GM12878 (cell line): Measurements from ENCODE around the gene KRT28. TPM values are rescaled to one million over a fixed set of nuclear protein-coding genes. Genes with fewer than 3 reads are reported as not detected.

Source experiments
- ATAC-seq: fragments of 200-7000 bp; cut with Tn5 transposase; 3 replicates; pipeline ENCODE4 v1.9.1; 2020; ENCODE audit warnings: mild to moderate bottlenecking, moderate library complexity
- BruUV-seq: library from RNA; stranded (reverse); fragments of 400-500 nt; replicated peaks from 2 replicates; lab custom pipeline; 2021; lab: Mats Ljungman, UMichigan
- CTCF ChIA-PET: fragments of 300-600 bp; sonication (Branson Sonifier 250); formaldehyde crosslinking; extraction: SDS; loops from one replicate; lab custom pipeline; 2021; ENCODE audit warnings: inconsistent platforms; lab: Yijun Ruan, JAX
- POLR2A ChIA-PET: fragments of 350-600 bp; formaldehyde crosslinking; extraction: SDS; loops from one replicate; lab custom pipeline; 2021; ENCODE audit warnings: inconsistent platforms; lab: Charles Lee
- RAD21 ChIA-PET: fragments of 300-600 bp; sonication (Branson Sonifier 250); formaldehyde crosslinking; loops from one replicate; lab custom pipeline; 2023; ENCODE audit warnings: antibody characterized with exemption; ENCODE audit not compliant: unreplicated experiment; lab: Charles Lee
- SMC1A ChIA-PET: fragments of 300-600 bp; sonication (Branson Sonifier 250); formaldehyde crosslinking; loops from one replicate; lab custom pipeline; 2023; ENCODE audit not compliant: unreplicated experiment, uncharacterized antibody; lab: Charles Lee
- DNase-seq: peaks from one replicate; pipeline ENCODE4 v3.0.0-alpha.2; 2011; ENCODE audit warnings: low read depth, low spot score
- FAIRE-seq: peaks from 3 replicates; lab custom pipeline; 2011; peaks lifted over from hg19 to GRCh38; lab: Jason Lieb, UNC
- H2AFZ ChIP-seq: 2 replicates; pipeline ENCODE4 v1.6.0; 2011; ENCODE audit warnings: low read depth, low read length, control low read depth; ENCODE audit not compliant: control insufficient read depth
- H3K27ac ChIP-seq: 2 replicates; pipeline ENCODE4 v1.5.1; 2011; ENCODE audit warnings: control low read depth; ENCODE audit not compliant: control insufficient read depth, insufficient read depth
- H3K27me3 ChIP-seq, 2 experiments: replicated peaks in 1 of 2; 2 replicates each; pipeline versions ENCODE4 v1.6.0 to v1.6.1; 2011; ENCODE audit warnings: low read length in 1 of 2; ENCODE audit not compliant: control insufficient read depth in 2 of 2, insufficient read depth in 2 of 2
- H3K36me3 ChIP-seq, 2 experiments: 2 replicates each; pipeline ENCODE4 v1.5.1; 2011; ENCODE audit warnings: low read length in 1 of 2; ENCODE audit not compliant: control insufficient read depth in 2 of 2, insufficient read depth in 2 of 2
- H3K4me1 ChIP-seq: 2 replicates; pipeline ENCODE4 v1.6.1; 2011; ENCODE audit warnings: mild to moderate bottlenecking, low read length, moderate library complexity, mixed read lengths; ENCODE audit not compliant: control insufficient read depth, insufficient read depth
- H3K4me2 ChIP-seq: 2 replicates; pipeline ENCODE4 v1.6.0; 2011; ENCODE audit warnings: control low read depth; ENCODE audit not compliant: control insufficient read depth, insufficient read depth
- H3K4me3 ChIP-seq: fragments of 200-600 bp; sonication (generic); 2 replicates; pipeline ENCODE4 v1.5.1; 2016
- H3K79me2 ChIP-seq: 2 replicates; pipeline ENCODE4 v1.6.0; 2011; ENCODE audit warnings: low read length; ENCODE audit not compliant: control insufficient read depth, insufficient read depth
- H3K9ac ChIP-seq: 2 replicates; pipeline ENCODE4 v1.8.0; 2011; ENCODE audit warnings: low read length, control low read depth, mixed read lengths; ENCODE audit not compliant: control insufficient read depth, insufficient read depth
- H3K9me3 ChIP-seq: replicated peaks from 3 replicates; pipeline ENCODE4 v1.5.1; 2011; ENCODE audit warnings: mild to moderate bottlenecking, low read length; ENCODE audit not compliant: control insufficient read depth, insufficient read depth
- H4K20me1 ChIP-seq: 2 replicates; pipeline ENCODE4 v1.6.0; 2011; ENCODE audit not compliant: control insufficient read depth, insufficient read depth
- EED ChIP-seq: sonication (generic); IDR thresholded peaks from 2 replicates; pipeline ENCODE4 v1.6.1; 2016; ENCODE audit warnings: antibody characterized with exemption, low read depth
- POU2F2 ChIP-seq: IDR thresholded peaks from 3 replicates; pipeline ENCODE4 v1.6.1; 2011; ENCODE audit warnings: low read depth, mild to moderate bottlenecking, low read length, borderline replicate concordance
- YBX1 ChIP-seq: fragments of 450-650 bp; IDR thresholded peaks from 2 replicates; pipeline ENCODE4 v1.6.1; 2016; ENCODE audit warnings: antibody characterized with exemption
- WGBS: methylation state at CpG from one replicate; pipeline ENCODE4 v1.1.6; 2016; ENCODE audit warnings: low lambda C conversion rate; ENCODE audit not compliant: insufficient replicate concordance, insufficient coverage; ENCODE audit errors: missing lambda C conversion rate; 5-methylcytosine and 5-hydroxymethylcytosine counted together
- in situ Hi-C: fragments of 300-500 bp; cut with MboI; formaldehyde crosslinking; loops from 9 replicates; pipeline ENCODE4 v1.14.3; 2018; ENCODE audit warnings: mixed read lengths
- intact Hi-C: fragments of 100-400 bp; cut with micrococcal nuclease; formaldehyde crosslinking; loops from one replicate; pipeline ENCODE4 v1.14.2; 2022; ENCODE audit not compliant: unreplicated experiment
- polyA plus RNA-seq, 11 experiments: library from polyadenylated mRNA; depleted of rRNA in 4 of 11; unstranded in 6 of 11; stranded (reverse) in 5 of 11; fragments of >200 nt; fragmentation: Nextera tagmentation in 4 of 11; fragmentation: Illumina TruSeq in 1 of 11; extraction: Ambion mirVana in 4 of 11; extraction: Trizol in 1 of 11; gene quantifications; 1 replicate in 1 of 11; 2 replicates in 10 of 11; pipeline versions ENCODE4 v1.2.1 to v1.2.3, GENCODE V29; 2011 to 2016; ENCODE audit warnings: inconsistent platforms in 2 of 11, missing spikeins in 2 of 11, low read depth in 1 of 11
- total RNA-seq, 4 experiments: library from RNA; depleted of rRNA in 3 of 4; stranded (reverse); fragments of >200 nt in 3 of 4; fragmentation: Illumina TruSeq in 1 of 4; extraction: Trizol in 1 of 4; gene quantifications; 2 replicates each; pipeline versions ENCODE4 v1.2.1 to v1.2.3, GENCODE V29; 2013 to 2021
- TF ChIP-seq, protein P1 (sequence below): IDR thresholded peaks from 2 replicates; pipeline ENCODE4 v1.6.1; 2012; ENCODE audit warnings: mild to moderate bottlenecking, low read depth, low read length

The KRT28 gene
- total and polyA plus RNA-seq, 10 of the 15 experiments (the other 5 are each of a cell fraction or from before 2014, with no cell fraction given) = not detected

DNA sequence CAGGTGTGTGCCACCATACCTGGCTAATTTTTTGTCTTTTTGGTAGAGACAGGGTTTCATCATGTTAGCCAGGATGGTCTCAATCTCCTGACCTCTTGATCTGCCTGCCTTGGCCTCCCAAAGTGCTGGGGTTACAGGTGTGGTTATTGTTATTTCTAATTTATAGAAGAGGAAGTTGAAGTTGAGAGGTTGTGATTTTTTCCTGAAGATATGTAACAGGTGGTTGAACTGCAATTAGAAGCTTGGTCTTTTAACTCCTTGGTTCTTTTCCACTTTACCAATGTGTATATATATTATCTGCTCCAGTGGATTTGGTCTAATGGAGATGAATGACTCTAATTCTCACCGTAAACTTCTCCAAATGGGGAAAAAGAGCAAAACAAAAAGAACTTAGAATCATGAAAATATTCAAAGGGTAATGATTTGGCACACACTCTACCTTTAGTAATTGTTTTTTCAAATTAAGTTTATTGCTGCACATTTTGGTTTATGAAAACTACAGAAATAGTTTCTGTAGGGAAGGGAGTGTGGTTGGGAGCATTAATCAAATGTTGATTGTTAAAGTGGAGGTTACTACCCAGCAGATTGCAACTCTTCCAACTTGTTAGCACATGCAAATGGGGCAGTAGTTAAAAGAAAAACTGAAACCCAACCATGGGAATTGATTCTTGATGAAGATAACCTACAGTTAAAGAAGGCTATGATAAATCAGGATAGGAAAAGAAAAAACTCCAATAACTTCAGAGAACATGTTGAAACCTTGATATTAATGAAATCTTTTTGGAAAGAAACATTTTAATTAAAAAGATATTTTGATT, 24.5 kb upstream of the KRT28 start:
- Histone ChIP-seq H3K9me3 (no peaks in the 10 kb centered on the region), H2AFZ (peak overlapping the region; percentile 26; the same call in 1 of the 2 replicates), H3K27me3 (no peaks in the 10 kb centered on the region), H3K36me3 (no peaks in the 10 kb centered on the region), H3K4me3 (no peak overlapping the region), H3K4me1 (peaks cover 16% of the 10 kb centered on the region), H3K79me2 (no peaks in the 10 kb centered on the region), H3K27ac (no peak overlapping the region; the same call in 1 of the 2 replicates), H3K4me2 (peak overlapping the region; percentile 31), H3K9ac (no peak overlapping the region), H4K20me1 (no peaks in the 10 kb centered on the region)
- WGBS = 94% methylated on average over 1 of the region's 1 CpG
- ATAC-seq = peak; percentile 71
- in situ Hi-C loops (no loop called here), intact Hi-C loops (no loop called here)
- no peak for DNase-seq
- POLR2A ChIA-PET = no interaction called here
- BruUV-seq = no TSS peak
- TF ChIP-seq YBX1 = no peak
- TF ChIP-seq POU2F2 = 0 out of 3 replicates have a peak, but pooled peaks have one; percentile 28
- RAD21 ChIA-PET = no interaction called here
- CTCF ChIA-PET = interaction anchor here (2.0 kb wide), 1 partner anchor 824 kb away, joined by 8 read pairs; no protein-coding TSS in a partner anchor
- SMC1A ChIA-PET = interaction anchor here (0.6 to 1.5 kb wide), 3 partner anchors 207 to 526 kb away, joined by 3 read pairs; no protein-coding TSS in a partner anchor
- FAIRE-seq = no peak

DNA sequence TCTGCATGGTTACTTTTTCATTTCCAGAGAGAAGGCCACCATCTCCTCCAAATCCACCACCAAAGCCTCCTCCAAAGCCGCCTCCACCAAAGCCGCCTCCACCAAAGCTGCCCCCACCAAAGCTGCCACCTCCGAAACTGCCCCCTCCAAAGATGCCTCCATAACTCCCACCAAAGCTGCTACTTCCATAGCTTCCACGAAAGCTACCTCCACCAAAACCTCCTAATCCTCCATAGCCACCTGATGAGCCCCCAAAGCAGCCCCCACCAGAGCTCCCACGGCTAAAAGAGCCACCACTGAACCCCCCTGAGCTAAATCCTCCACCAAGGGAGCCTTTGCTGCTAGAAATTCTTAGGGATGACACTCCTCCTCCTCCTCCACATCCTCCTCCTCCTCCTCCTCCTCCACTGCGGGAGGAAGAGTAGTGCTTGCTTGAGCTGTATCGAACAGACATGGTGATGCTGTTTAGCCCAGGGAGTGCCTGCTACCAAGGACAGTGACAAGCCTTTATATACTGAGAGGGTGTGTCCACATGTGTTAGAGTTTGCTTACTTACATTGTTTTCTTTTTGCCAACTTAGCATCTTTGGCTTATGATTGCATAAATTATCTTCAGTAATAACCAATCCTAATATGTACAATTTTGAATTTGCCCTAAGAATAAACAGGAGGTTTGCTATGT, 22.5 kb upstream of the KRT28 start, which contains the start of gene KRT10:
KRT10 (minus strand) TSS at position 483 of the 681 bp plus-strand sequence; CDS start at position 454, 29 bp downstream.
- Histone ChIP-seq H3K4me3 (no peak within 1 kb of the TSS), H3K36me3 (peaks cover 0 to 3% of the 10 kb centered on the region in 2 experiments; a peak in 2 of 4 replicates), H2AFZ (no peak within 1 kb of the TSS), H3K4me1 (peaks cover 16% of the 10 kb centered on the region), H3K9ac (no peak within 1 kb of the TSS), H4K20me1 (no peaks in the 10 kb centered on the region), H3K9me3 (no peaks in the 10 kb centered on the region), H3K27ac (no peak within 1 kb of the TSS), H3K79me2 (peaks cover 5% of the 10 kb centered on the region), H3K4me2 (no peak within 1 kb of the TSS), H3K27me3 (no peaks in the 10 kb centered on the region)
- FAIRE-seq (no peak), DNase-seq (no peak), ATAC-seq (no peak)
- SMC1A ChIA-PET = interaction anchor here (1.4 kb wide), 1 partner anchor 13 kb away, joined by 4 read pairs; no protein-coding TSS in a partner anchor
- POLR2A ChIA-PET = interaction anchor here (0.6 kb wide), 1 partner anchor 177 kb away, joined by 4 read pairs; no protein-coding TSS in a partner anchor
- CTCF ChIA-PET = no interaction called here
- no TSS peak for BruUV-seq
- RAD21 ChIA-PET = no interaction called here
- intact Hi-C loops = no loop called here
- 82% methylated on average over 7 of the region's 7 CpGs for WGBS
- TF ChIP-seq EED = no peak
- TF ChIP-seq, protein P1, sequence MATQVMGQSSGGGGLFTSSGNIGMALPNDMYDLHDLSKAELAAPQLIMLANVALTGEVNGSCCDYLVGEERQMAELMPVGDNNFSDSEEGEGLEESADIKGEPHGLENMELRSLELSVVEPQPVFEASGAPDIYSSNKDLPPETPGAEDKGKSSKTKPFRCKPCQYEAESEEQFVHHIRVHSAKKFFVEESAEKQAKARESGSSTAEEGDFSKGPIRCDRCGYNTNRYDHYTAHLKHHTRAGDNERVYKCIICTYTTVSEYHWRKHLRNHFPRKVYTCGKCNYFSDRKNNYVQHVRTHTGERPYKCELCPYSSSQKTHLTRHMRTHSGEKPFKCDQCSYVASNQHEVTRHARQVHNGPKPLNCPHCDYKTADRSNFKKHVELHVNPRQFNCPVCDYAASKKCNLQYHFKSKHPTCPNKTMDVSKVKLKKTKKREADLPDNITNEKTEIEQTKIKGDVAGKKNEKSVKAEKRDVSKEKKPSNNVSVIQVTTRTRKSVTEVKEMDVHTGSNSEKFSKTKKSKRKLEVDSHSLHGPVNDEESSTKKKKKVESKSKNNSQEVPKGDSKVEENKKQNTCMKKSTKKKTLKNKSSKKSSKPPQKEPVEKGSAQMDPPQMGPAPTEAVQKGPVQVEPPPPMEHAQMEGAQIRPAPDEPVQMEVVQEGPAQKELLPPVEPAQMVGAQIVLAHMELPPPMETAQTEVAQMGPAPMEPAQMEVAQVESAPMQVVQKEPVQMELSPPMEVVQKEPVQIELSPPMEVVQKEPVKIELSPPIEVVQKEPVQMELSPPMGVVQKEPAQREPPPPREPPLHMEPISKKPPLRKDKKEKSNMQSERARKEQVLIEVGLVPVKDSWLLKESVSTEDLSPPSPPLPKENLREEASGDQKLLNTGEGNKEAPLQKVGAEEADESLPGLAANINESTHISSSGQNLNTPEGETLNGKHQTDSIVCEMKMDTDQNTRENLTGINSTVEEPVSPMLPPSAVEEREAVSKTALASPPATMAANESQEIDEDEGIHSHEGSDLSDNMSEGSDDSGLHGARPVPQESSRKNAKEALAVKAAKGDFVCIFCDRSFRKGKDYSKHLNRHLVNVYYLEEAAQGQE = peak; percentile 62; the same call in 1 of the 2 replicates
- in situ Hi-C loops = no loop called here
